ENCODE data around the gene GPR108. TPM values are rescaled to one million over a fixed set of nuclear protein-coding genes. Genes with fewer than 3 reads are reported as not detected.

Gene GPR108
- polyA plus RNA-seq, 3 donors, result 90.9 to 147 (median 129) TPM

- Histone ChIP-seq H3K4me3 (replicated peaks in 1 of 3; ENCODE audit: low read depth in 2 of 3, low read length in 3 of 3) (peak overlapping the region; percentile 72 to 97 (median 78)), H3K79me2 (ENCODE audit: insufficient read depth, low read length) (peaks cover 14% of the 10 kb centered on the region), H2AFZ (ENCODE audit: insufficient read depth, low read depth, low read length, poor library complexity, severe bottlenecking) (peak overlapping the region; percentile 85), H3K9ac (ENCODE audit: insufficient read depth, low read length, poor library complexity, severe bottlenecking) (peak overlapping the region; percentile 89), H3K27me3 (ENCODE audit: control insufficient read depth in 2 of 2, insufficient read depth in 2 of 2, low read length in 2 of 2) (peaks cover 0 to 8% of the 10 kb centered on the region in 2 donors), H3K36me3 (replicated peaks in 1 of 2; ENCODE audit: control insufficient read depth in 1 of 2, insufficient read depth in 2 of 2, low read length in 2 of 2) (peaks cover 25 to 40% of the 10 kb centered on the region in 2 donors), H3K9me3 (replicated peaks in 1 of 2; ENCODE audit: control insufficient read depth in 1 of 2, insufficient read depth in 1 of 2, low read length in 2 of 2) (no peaks in the 10 kb centered on the region), H3K27ac (ENCODE audit: low read depth in 1 of 2, low read length in 2 of 2) (peak overlapping the region; percentile 72 to 87), H3K4me1 (ENCODE audit: control insufficient read depth in 1 of 2, insufficient read depth in 2 of 2, low read length in 2 of 2) (peaks cover 48 to 55% of the 10 kb centered on the region in 2 donors), H3K4me2 (replicated peaks; ENCODE audit: extremely low read depth, low read length, poor library complexity, severe bottlenecking) (peak overlapping the region; percentile 99), H4K20me1 (ENCODE audit: insufficient read depth, low read length) (peaks cover 11% of the 10 kb centered on the region)
- Mint-ChIP-seq H3K27ac (peak overlapping the region; percentile 89 to 98 (median 96)), H3K27me3 (ENCODE audit: low read depth in 3 of 3) (peaks cover 2 to 13% (median 10%) of the 10 kb centered on the region in 3 donors), H3K4me1 (peaks cover 44% of the 10 kb centered on the region), H3K36me3 (peaks cover 32 to 41% of the 10 kb centered on the region in 2 donors), H3K4me3 (peak overlapping the region; percentile 95 to 97), H3K9me3 (no peaks in the 10 kb centered on the region)
- intact Hi-C loops (cut with micrococcal nuclease), result loop anchor here (5.0 kb wide), 3 partner anchors 74 to 309 kb away; no protein-coding TSS in a partner anchor
- peak; percentile 75 for TF ChIP-seq CTCF (IDR thresholded peaks at IDR 0.05)
- peak; percentile 79 to 86 (median 80) for DNase-seq
- 30% methylated on average over 24 of the region's 25 CpGs for WGBS (ENCODE audit: insufficient coverage)
Observed at GRCh38 chr19:6736169-6736916, 1.0 kb downstream of the GPR108 start.

DNA sequence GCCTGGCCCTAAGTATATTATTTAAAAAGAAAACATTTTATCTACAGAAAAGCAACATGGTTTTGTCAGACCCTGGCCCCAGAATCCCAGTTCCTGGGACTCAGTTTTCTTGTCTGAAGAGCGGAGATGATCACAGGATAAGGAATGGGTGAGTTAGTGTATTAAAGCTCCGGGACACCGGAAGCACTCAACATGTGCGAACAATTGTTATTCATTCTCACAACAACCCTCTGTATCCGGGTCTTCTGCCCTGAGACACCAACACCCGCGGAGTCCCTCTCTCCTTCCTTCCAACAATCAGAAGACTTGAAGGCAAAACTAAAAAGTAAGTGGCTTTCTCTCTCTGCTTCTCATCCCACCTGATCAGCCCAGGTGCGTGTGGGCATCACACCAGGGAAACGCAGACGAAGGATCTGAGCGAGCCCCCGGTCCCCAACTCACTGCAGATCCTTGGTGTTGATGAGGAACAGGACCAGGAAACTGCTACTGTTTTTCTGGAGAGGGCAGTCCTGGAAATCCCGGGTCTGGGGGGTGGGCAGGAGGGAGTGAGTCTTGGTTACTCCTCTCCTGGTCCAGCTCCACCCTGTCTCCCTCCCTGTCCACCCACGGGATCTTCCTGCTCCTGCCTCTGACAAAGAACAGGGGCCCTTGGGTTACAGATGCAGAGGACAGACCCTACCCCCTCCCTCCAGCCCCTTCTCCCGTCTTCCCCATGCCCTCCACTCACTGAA lies 2.0 kb downstream of the GPR108 start:
- no peak overlapping the region for H3K4me3 Mint-ChIP-seq
- Histone ChIP-seq H4K20me1 (ENCODE audit: insufficient read depth, low read length) (peaks cover 11% of the 10 kb centered on the region), H3K9me3 (replicated peaks in 1 of 2; ENCODE audit: control insufficient read depth in 1 of 2, insufficient read depth in 1 of 2, low read length in 2 of 2) (no peaks in the 10 kb centered on the region), H3K36me3 (replicated peaks in 1 of 2; ENCODE audit: control insufficient read depth in 1 of 2, insufficient read depth in 2 of 2, low read length in 2 of 2) (peaks cover 29 to 45% of the 10 kb centered on the region in 2 donors), H3K27me3 (ENCODE audit: control insufficient read depth in 2 of 2, insufficient read depth in 2 of 2, low read length in 2 of 2) (peaks cover 0 to 6% of the 10 kb centered on the region in 2 donors), H3K9ac (ENCODE audit: insufficient read depth, low read length, poor library complexity, severe bottlenecking) (no peak overlapping the region), H3K4me3 (replicated peaks in 1 of 3; ENCODE audit: low read depth in 2 of 3, low read length in 3 of 3) (no peak overlapping the region), H3K79me2 (ENCODE audit: insufficient read depth, low read length) (peaks cover 14% of the 10 kb centered on the region), H3K4me2 (replicated peaks; ENCODE audit: extremely low read depth, low read length, poor library complexity, severe bottlenecking) (peak overlapping the region; percentile 99), H2AFZ (ENCODE audit: insufficient read depth, low read depth, low read length, poor library complexity, severe bottlenecking) (no peak overlapping the region), H3K27ac (ENCODE audit: low read depth in 1 of 2, low read length in 2 of 2) (no peak overlapping the region), H3K4me1 (ENCODE audit: control insufficient read depth in 1 of 2, insufficient read depth in 2 of 2, low read length in 2 of 2) (peaks cover 39 to 45% of the 10 kb centered on the region in 2 donors)
- no peaks in the 10 kb centered on the region for H3K9me3 Mint-ChIP-seq
- H3K36me3 Mint-ChIP-seq, result peaks cover 32 to 45% of the 10 kb centered on the region in 2 donors
- WGBS (ENCODE audit: insufficient coverage), result 92% methylated on average over 9 of the region's 15 CpGs
- DNase-seq, result no peak
- no peak for TF ChIP-seq CTCF (IDR thresholded peaks at IDR 0.05)
- H3K4me1 Mint-ChIP-seq, result peaks cover 37% of the 10 kb centered on the region
- intact Hi-C loops (cut with micrococcal nuclease), result loop anchor here (5.0 kb wide), 3 partner anchors 73 to 308 kb away; no protein-coding TSS in a partner anchor
- peaks cover 2 to 7% (median 6%) of the 10 kb centered on the region in 3 donors for H3K27me3 Mint-ChIP-seq (ENCODE audit: low read depth in 3 of 3)
- peak overlapping the region in 2 of 7 donors; percentile 89 to 95 for H3K27ac Mint-ChIP-seq

Measured in CD14-positive monocyte (primary cell).